HL-60/S4 (cell line): ENCODE measurements around the gene EHD2.
"Not testable (repeated sequence)": the region's sequence is repeated elsewhere in the genome, so short reads cannot be mapped to it uniquely, and the experiment has no call there.

Experiments used
- in situ Hi-C: fragments of 300-500 bp; cut with MboI; formaldehyde crosslinking; loops from 2 replicates; pipeline ENCODE4 v1.14.3; 2022; ENCODE audit warnings: low sequenced_read_pairs

The EHD2 gene

DNA sequence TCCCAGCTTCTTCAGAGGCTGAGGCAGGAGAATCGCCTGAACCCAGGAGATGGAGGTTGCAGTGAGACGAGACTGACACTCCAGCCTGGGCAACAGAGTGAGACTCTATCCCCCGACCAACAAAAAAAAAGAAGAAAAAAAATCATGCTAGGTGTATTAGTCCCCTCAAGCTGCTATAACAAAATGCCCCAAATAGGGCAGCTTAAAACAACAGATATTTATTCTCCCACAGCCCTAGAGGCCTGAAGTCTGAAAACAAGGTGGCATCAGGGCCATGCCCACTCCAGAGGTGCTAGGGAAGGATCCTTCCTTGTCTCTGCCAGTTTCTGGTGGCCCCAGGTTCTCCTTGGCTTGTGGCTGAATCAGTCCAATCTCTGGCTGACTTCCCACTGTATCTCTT lies 8.6 kb upstream of the EHD2 start:
- in situ Hi-C loops: no loop called here

DNA sequence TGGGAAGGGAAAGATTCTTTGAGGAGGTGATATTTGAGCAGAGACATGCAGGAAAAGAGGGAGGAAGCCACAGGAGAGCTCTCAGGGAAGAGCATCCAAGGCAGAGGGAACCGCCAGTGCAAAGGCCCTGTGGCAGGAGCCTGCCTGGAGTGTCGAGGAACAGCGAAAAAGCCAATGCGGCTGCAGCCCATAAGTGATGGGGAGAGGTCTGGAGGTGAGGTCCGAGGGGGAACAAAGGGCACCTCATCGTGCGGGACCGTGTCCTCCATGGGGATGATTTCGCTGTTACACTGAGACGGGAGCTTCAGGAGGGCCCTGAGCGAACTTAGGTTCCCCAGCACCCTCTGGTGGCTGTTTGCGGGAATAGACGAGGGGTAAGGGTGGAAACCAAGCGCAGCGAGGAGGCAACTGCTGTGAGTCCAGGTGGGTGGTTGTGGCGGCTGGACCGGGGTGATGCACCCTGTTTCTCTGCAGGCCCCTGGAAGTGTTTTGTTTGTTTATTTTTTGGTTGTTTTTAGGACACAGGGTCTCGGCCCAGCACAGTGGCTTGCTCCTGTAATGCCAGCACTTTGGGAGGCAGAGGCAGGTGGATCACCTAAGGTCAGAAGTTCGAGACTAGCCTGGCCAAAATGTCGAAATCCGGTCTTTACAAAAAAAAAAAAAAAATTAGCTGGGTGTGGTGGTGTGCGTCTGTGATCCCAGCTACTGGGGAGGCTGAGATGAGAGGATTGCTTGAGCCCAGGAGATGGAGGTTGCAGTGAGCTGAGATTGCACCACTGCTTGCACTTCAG lies 5.9 kb upstream of the EHD2 start:
- in situ Hi-C loops: no loop called here

DNA sequence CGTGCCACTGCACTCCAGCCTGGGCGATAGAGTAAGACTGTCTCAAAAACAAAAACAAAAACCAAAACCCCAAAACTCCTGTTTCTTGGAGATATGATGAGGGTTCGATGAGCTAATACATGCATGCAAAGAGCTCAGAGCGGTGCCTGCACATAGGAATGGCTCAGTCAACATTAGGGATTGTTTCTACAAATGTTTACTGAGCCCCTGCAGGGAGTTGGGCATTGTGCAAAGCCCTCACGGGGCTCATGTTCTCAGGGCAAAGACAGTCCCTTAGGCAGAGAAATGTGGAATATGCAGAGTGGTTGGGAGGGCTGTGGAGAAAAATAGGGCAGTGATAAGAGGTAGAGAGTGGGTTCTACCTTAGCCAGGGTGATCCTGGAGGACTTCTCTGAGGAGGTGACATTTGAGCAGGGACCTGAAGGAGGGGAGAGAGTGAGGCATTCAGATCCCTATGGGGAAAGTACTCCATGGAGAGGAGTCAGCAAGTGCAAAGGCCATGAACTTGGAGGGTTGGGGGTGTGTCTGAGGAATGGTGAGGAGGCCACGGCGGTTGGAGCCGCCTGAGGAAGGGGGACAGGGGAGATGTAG lies 1.5 kb upstream of the EHD2 start:
- in situ Hi-C loops: no loop called here

DNA sequence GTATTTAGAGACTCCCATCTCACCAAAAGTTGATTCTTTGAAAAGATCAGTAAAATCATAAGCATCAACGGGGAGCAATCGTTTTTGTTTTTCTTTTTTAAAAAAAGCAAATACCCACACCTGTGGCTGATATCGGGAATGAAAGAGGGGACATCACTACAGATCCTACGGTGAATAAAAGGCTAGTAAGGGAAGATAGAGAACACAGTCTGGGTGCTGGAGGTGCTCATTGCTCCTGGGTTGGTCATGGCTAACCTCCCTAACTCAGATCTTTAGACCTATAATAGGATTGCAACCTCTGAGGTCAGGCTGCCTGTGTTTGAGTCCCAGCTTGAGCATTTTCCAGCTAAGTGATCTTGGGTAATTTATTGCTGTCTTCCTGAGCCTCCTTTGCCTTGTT lies 1.1 kb downstream of the EHD2 start:
- in situ Hi-C loops: no loop called here

DNA sequence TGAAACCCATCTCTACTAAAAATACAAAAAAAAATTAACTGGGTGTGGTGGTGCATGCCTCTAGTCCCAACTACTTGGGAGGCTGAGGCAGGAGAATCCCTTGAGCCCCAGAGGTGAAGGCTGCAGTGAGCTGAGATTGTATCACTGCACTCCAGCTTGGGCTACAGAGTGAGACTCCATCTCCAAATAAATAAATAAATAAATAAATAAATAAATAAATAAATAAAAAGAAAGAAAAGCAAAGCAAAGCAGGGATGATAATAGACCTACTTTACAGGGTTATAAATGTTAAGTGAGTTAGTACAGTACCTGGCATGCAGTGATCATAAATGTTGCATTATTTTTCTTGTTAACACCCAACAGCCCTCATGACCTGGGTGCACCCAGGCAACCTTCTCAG lies 1.6 kb downstream of the EHD2 start:
- in situ Hi-C loops: not testable (repeated sequence)

DNA sequence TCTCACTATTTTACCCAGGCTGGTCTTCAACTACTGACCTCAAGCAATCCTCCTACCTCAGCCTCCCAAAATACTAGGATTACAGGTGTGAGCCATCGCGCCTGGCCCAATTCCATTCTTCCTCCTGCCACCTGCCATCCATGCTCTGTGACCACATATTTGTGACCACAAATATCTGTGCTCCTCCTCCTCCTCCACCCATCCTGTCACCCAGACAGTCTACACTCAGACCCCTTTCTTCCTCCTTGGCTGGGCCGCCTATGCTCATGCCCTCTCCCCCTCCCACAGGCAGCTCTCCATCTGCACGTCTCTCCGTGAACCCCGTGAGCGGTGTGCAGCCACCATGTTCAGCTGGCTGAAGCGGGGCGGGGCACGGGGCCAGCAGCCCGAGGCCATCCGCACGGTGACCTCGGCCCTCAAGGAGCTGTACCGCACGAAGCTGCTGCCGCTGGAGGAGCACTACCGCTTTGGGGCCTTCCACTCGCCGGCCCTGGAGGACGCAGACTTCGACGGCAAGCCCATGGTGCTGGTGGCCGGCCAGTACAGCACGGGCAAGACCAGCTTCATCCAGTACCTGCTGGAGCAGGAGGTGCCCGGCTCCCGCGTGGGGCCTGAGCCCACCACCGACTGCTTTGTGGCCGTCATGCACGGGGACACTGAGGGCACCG lies 3.2 kb downstream of the EHD2 start:
- in situ Hi-C loops: no loop called here

DNA sequence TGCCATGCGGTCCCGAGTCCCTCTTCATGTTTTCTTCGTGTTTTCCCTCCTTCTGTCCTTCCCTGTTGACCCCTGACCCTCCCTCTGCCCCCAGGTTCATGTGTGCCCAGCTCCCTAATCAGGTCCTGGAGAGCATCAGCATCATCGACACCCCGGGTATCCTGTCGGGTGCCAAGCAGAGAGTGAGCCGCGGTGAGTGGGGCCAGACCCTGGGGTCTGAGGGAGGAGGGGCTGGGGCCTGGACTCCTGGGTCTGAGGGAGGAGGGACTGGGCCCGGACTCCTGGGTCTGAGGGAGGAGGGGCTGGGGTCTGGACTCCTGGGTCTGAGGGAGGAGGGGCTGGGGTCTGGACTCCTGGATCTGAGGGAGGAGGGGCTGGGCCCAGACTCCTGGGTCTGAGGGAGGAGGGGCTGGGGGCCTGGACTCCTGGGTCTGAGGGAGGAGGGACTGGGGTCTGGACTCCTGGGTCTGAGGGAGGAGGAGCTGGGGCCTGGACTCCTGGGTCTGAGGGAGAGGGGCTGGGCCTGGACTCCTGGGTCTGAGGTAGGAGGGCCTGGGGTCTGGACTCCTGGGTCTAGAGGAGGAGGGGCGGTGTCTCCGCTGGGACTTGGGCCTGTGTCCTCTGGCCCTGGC lies 5.3 kb downstream of the EHD2 start:
- in situ Hi-C loops: not testable (repeated sequence)

DNA sequence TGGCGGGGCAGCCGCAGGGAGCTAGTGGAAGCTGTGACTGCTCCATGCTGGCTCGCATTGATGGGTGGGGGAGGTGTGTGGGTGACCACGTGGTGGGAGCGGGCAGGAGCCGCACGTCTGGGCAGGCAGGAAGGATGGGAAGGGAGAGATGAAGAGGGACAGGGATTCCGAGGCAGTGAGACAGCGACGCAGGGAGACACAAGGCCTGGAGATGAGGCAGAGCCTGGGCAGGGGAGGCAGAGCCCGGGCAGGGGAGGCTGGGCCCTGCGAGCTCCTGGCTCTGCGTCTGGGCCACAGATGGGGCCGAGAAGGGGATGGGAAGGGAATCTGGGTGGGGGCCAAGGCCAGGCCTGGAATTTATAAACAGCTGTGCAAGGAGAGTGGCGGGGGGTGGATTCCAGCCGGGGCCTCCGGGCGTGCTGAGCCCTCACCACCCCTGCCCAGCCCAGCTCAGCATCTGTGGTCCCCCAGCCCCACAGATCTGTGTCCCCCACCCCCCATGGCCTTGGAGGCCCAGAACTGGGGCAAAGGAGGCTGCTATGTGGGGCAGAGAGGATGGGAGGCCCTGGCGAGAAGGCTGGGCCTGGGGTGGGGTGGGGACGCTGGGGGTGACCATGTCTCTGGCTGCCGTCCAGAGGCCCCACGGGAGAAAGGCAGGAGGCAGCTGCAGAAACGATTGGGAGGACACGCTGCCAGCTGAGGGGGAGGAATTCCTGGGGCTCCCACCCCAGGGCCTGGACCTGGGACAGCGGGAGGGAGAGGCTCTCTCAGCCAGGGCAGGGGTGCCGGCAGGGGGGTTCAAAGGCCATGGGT lies 6.0 kb downstream of the EHD2 start:
- in situ Hi-C loops: no loop called here

DNA sequence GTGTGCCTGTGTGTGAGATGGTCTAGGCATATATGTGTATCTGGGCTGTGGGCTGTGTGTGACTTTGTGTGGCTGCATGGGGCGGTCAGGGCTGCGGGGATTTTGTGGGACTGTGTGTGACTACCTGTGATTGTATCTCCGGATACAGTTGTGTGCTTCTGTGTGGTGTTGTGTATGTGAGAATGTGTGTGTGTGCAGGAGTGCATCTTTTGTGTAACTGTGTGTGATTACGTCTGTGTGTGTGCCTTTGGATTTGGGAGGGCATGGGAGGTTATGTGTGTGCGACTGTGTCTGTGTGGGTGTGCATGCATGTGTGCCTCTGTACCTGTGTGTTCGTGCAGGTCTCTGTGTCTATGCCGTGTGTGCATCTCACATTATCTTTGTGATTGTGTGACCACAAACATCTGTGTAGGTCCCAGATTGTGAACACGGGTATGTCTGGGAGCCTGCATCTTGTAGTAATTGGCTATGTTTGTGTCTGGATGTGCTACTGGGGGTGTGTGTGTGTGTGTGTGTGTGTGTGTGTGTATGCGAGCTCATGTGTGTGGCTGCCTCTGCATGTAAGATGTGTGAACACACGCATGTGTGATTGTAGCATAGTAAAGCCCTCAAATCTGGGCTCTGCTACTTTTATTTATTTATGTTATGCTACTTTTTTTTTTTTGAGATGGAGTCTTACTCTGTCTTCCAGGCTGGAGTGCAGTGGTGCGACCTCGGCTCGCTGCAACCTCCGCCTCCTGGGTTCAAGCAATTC lies 7.6 kb downstream of the EHD2 start:
- in situ Hi-C loops: no loop called here

DNA sequence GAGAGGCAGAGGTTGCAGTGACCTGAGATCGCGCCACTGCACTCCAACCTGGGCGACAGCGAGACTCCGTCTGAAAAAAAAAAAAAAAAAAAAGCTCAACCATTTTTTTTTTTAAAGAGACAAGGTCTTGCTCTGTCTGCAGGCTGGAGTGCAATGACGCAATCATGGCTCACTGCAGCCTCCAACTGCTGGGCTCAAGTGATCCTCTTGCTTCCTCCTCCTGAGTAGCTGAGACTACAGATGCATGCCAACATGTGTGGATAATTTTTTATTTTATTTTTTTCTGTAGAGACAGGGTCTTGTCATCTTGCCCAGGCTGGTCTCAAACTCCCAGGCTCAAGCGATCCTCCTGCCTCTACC lies 10.3 kb downstream of the EHD2 start:
- in situ Hi-C loops: no loop called here

DNA sequence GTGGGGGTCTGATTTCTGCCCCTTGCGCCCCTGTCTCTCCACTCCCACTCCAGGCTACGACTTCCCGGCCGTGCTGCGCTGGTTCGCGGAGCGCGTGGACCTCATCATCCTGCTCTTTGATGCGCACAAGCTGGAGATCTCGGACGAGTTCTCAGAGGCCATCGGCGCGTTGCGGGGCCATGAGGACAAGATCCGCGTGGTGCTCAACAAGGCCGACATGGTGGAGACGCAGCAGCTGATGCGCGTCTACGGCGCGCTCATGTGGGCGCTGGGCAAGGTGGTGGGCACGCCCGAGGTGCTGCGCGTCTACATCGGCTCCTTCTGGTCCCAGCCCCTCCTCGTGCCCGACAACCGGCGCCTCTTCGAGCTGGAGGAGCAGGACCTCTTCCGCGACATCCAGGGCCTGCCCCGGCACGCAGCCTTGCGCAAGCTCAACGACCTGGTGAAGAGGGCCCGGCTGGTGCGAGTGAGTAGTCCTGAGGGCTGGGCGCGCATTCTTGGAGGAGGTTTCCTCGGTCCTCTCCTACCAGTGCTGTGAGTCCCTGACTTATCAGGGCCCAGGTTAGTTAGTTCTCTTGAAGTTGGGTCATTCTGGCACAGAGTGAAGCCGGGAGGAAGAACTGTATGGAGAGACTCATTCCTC lies 12.7 kb downstream of the EHD2 start:
- in situ Hi-C loops: no loop called here

DNA sequence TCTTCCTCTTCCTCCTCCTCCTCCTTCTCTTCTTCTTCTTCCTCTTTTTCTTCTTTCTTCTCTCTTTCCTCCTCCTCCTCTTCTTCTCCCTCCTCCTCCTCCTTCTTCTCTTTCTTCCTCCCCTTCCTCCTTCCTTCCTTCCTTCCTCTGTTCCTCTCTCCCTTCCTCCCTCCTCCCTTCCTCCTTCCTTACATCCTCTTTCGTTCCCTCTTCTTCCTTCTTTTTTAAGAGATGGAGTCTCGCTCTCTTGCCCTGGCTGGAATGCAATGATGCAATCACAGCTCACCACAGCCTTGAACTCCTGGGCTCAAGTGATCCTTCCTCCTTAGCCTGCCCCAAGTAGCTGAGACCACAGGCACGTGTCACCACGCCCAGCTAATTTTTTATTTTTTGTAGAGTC lies 13.2 kb downstream of the EHD2 start:
- in situ Hi-C loops: no loop called here

DNA sequence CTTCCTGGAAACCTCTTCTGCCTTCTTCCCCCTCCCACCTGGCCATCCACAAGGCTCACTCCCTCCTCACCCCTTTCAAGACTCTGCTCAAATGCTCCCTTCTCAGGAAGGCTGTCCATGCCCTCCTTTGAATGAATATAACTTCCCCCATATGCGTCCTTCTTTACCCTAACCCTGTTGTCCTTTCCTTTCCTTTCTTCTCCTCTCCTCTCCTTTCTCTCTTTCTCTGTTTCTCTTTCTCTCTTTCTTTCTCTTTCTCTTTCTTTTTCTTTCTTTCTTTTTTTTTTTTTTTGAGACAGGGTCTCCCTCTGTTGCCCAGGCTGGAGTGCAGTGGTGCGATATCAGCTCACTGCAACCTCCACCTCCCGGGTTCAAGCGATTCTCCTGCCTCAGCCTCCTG lies 15.1 kb downstream of the EHD2 start:
- in situ Hi-C loops: not testable (repeated sequence)

DNA sequence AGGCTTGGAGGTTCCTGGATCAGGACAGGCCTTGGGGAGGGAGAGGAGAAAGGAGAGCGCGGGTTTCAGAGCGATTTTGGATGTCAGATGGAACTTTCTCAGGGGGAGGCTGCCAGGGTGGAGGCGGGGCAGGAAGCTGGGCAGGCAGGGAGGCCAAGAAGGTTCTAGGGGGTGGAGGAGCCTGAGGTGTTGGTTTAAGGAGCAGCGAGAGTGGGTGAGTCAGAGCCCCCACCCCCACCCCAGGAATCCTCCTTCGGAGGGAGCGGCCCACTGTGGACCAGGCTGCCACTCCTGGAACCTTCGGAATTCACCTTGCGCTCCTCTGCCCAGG lies 16.2 kb downstream of the EHD2 start:
- in situ Hi-C loops: no loop called here

DNA sequence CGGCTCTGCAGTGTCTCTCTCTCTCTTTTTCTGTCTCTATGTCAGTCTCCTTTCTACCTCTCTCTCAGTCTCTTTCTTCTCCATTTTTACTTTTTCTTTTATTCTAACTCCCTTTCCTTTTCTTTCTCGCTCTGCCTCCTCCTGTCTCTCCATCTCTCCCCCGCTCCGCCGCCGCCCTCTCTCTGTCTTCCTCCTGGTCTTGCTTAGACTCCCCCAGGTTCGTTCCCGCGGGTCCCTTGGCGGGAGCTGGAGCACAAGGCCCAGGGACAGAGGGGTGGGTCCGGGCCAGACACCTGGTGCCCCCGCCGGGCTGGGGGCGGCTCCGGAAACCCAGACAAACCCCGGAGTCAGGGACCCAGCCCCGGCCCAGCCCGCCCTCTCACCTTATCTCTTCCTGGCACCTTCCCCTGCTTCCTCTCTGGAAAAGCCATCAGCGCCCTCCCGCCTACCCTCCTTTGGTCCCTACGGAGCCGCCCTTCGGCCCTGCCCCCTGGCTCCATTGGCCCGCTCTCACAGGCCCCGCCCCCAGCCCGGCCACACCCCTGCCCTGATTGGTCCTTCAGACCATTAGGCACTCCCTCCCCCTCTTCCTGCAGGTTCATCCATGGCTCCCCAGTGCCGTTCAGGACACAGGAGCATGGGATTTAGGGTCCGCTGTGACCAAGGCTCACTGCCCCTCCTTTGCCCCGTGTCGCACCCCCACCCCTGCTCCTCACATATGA lies 16.7 kb downstream of the EHD2 start:
- in situ Hi-C loops: no loop called here

DNA sequence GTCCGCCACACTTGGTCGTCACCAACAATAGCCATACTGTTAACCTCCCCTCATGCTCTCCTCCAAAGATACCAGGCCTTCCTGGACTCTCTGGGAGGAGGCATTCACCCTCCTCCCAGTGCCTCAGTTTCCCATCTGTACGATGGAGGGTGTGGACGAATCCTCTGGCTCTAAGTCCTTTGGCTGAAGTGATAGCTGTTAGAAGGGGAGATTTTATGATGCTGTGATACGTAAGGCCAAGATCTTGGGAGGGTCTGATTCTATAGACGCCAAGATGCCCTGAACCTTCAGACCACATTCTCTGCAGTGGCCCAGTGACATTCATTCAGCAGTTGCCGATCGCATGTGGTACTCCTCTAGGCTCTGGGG lies 17.3 kb downstream of the EHD2 start:
- in situ Hi-C loops: no loop called here

DNA sequence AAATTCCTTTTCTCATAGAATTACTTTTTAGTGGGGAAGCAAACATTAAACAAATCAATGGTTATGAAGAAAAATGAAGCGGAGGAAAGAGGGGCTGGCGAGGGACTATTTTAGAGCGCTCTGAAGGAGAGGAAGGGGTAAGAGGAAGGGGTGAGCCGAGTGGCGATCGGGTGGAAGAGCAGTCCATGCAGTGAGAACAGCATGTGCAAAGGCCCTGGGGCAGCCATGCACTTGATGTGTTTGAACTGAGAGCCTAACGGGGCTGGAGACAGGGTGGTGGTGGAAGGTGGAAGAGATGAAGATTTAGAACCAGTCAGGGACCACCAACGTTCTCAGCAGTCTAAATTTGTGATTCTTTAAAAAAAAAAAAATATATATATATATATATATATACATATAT lies 17.7 kb downstream of the EHD2 start:
- in situ Hi-C loops: no loop called here

DNA sequence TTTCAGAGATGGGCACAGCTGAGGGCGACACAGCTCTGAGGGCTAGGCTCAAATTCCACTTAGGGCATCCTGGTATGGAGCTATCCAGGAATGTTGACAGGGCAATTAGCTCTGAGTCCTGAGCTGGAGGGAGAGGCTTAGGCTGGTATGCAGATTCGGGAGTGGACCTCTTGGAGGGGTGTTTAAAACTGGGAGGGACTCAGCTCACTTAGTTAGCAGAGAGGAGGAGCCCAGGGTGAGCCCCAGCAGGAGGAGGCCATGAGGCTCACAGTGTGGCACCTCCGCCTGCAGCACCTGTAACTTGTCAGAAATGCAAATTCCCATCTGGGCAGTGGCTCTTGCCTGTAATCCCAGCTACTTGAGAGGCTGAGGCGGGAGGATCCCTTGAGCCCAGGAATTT lies 21.9 kb downstream of the EHD2 start:
- in situ Hi-C loops: no loop called here

DNA sequence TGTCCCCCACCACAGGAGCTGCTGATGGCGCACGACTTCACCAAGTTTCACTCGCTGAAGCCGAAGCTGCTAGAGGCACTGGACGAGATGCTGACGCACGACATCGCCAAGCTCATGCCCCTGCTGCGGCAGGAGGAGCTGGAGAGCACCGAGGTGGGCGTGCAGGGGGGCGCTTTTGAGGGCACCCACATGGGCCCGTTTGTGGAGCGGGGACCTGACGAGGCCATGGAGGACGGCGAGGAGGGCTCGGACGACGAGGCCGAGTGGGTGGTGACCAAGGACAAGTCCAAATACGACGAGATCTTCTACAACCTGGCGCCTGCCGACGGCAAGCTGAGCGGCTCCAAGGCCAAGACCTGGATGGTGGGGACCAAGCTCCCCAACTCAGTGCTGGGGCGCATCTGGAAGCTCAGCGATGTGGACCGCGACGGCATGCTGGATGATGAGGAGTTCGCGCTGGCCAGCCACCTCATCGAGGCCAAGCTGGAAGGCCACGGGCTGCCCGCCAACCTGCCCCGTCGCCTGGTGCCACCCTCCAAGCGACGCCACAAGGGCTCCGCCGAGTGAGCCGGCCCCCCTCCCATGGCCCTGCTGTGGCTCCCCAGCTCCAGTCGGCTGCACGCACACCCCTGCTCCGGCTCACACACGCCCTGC lies 27.8 kb downstream of the EHD2 start:
- in situ Hi-C loops: no loop called here
